Measurements from ENCODE around the gene SELENOP.

DNA sequence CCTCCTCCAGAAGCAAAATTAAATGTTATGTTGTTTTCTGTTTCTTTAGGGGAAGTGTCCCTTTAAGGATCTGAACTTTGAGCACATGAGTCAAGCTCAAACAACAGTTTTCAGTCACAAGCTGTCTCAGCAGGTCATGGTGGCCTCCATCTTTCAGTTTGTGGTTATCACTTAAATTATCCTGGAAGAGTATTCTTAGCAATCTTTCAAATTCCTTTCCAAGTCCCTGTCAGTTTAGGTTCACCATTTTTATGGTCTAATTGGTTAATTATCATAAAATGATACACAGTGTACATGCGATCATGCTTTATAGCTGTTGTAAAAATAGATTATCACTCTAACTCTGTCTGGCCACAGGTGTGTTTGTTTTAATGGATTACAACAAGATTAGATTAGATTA, 43.1 kb upstream of the SELENOP start:
- TF ChIP-seq EZH2phosphoT487 (IDR thresholded peaks at IDR 0.05; ENCODE audit: borderline replicate concordance): no peak
- no peak for TF ChIP-seq SP1 (IDR thresholded peaks at IDR 0.05; ENCODE audit: low read depth)
- TF ChIP-seq, protein P1, sequence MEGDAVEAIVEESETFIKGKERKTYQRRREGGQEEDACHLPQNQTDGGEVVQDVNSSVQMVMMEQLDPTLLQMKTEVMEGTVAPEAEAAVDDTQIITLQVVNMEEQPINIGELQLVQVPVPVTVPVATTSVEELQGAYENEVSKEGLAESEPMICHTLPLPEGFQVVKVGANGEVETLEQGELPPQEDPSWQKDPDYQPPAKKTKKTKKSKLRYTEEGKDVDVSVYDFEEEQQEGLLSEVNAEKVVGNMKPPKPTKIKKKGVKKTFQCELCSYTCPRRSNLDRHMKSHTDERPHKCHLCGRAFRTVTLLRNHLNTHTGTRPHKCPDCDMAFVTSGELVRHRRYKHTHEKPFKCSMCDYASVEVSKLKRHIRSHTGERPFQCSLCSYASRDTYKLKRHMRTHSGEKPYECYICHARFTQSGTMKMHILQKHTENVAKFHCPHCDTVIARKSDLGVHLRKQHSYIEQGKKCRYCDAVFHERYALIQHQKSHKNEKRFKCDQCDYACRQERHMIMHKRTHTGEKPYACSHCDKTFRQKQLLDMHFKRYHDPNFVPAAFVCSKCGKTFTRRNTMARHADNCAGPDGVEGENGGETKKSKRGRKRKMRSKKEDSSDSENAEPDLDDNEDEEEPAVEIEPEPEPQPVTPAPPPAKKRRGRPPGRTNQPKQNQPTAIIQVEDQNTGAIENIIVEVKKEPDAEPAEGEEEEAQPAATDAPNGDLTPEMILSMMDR (IDR thresholded peaks at IDR 0.05 in 2 of 3, conservative IDR thresholded peaks at IDR 0.05 in 1 of 3; ENCODE audit: borderline replicate concordance in 1 of 3, insufficient read depth in 1 of 3, low read depth in 2 of 3, low read length in 2 of 3): no peak
- TF ChIP-seq POLR2AphosphoS5 (IDR thresholded peaks at IDR 0.05; ENCODE audit: low read depth, low read length): no peak
- TF ChIP-seq POLR2A (IDR thresholded peaks at IDR 0.05; ENCODE audit: borderline replicate concordance, extremely low read depth, insufficient read depth, insufficient read length): no peak
- TF ChIP-seq EGR1 (IDR thresholded peaks at IDR 0.05; ENCODE audit: low read depth): no peak
- TF ChIP-seq RAD21 (IDR thresholded peaks at IDR 0.05; ENCODE audit: low read depth): no peak
- no peak for TF ChIP-seq ZNF274 (IDR thresholded peaks at IDR 0.05; ENCODE audit: low read depth, low read length)

All from HCT116 (cell line).